Endodermal cell (in vitro differentiated cells): ENCODE data around the gene MAFG. TPM values are rescaled to one million over a fixed set of nuclear protein-coding genes. Genes with fewer than 3 reads are reported as not detected.
A peak's percentile ranks its signal among the peaks of the same experiment; 100 is the strongest.

ENCODE experiments used
- DNase-seq: peaks from one replicate; pipeline ENCODE4 v3.0.0-alpha.2; 2017
- H3K27ac ChIP-seq: 2 replicates; pipeline ENCODE4 v1.5.1; 2013; ENCODE audit warnings: mild to moderate bottlenecking, low read depth, low read length, moderate library complexity
- H3K27me3 ChIP-seq: 2 replicates; pipeline ENCODE4 v1.6.1; 2013; ENCODE audit warnings: mild to moderate bottlenecking, low read length, moderate library complexity; ENCODE audit not compliant: insufficient read depth, control insufficient read depth, poor library complexity, severe bottlenecking
- H3K36me3 ChIP-seq: 2 replicates; pipeline ENCODE4 v1.7.0; 2013; ENCODE audit warnings: mild to moderate bottlenecking, low read length, moderate library complexity; ENCODE audit not compliant: control insufficient read depth, insufficient read depth
- H3K4me1 ChIP-seq: one replicate; pipeline ENCODE4 v1.7.0; 2013; ENCODE audit warnings: low read length; ENCODE audit not compliant: control insufficient read depth, insufficient read depth
- H3K4me3 ChIP-seq: 2 replicates; pipeline ENCODE4 v1.5.1; 2013; ENCODE audit warnings: mild to moderate bottlenecking, low read length, moderate library complexity
- H3K9ac ChIP-seq: 2 replicates; pipeline ENCODE4 v1.6.1; 2013; ENCODE audit warnings: mild to moderate bottlenecking, low read length, moderate library complexity; ENCODE audit not compliant: poor library complexity, severe bottlenecking; ENCODE audit errors: extremely low read depth
- H3K9me3 ChIP-seq: 2 replicates; pipeline ENCODE4 v1.6.1; 2013; ENCODE audit warnings: mild to moderate bottlenecking, low read length, moderate library complexity; ENCODE audit not compliant: control insufficient read depth
- H3K27ac Mint-ChIP-seq: 2 replicates; pipeline ENCODE4 v1.8.0; 2020; ENCODE audit warnings: mixed read lengths
- H3K27me3 Mint-ChIP-seq: 2 replicates; pipeline ENCODE4 v1.8.0; 2021; ENCODE audit warnings: mild to moderate bottlenecking, mixed read lengths; ENCODE audit not compliant: insufficient read depth
- H3K36me3 Mint-ChIP-seq: 2 replicates; pipeline ENCODE4 v1.8.0; 2020; ENCODE audit warnings: low read depth, mixed read lengths
- H3K4me1 Mint-ChIP-seq: 2 replicates; pipeline ENCODE4 v1.8.0; 2020; ENCODE audit warnings: mixed read lengths
- H3K4me3 Mint-ChIP-seq: 2 replicates; pipeline ENCODE4 v1.8.0; 2020; ENCODE audit warnings: mild to moderate bottlenecking, moderate library complexity, mixed read lengths
- H3K9me3 Mint-ChIP-seq: 2 replicates; pipeline ENCODE4 v1.8.0; 2020; ENCODE audit warnings: mild to moderate bottlenecking, mixed read lengths
- WGBS, 2 experiments: methylation state at CpG; one replicate each; pipeline versions ENCODE4 v1.1.5 to v1.1.7; 2013; ENCODE audit warnings: missing lambda C conversion rate in 2 of 2, mixed read lengths in 1 of 2; ENCODE audit not compliant: insufficient coverage in 1 of 2, insufficient read length in 1 of 2; 5-methylcytosine and 5-hydroxymethylcytosine counted together
- total RNA-seq, 2 donors: library from RNA; stranded (reverse); fragmentation: NEBNext Ultra II Directional in 1 of 2; extraction: Animal tissue kit (Norgen Biotek cat#: 25700) in 1 of 2; gene quantifications; 2 replicates in 1 of 2; 3 replicates in 1 of 2; pipeline ENCODE4 v1.2.1, GENCODE V29; 2021
- TF ChIP-seq, protein P1 (sequence below): fragments of 200-600 bp; sonication (generic); conservative IDR thresholded peaks from 2 replicates; pipeline ENCODE4 v1.5.0; 2021; ENCODE audit warnings: antibody characterized with exemption, mild to moderate bottlenecking

Gene MAFG
- total RNA-seq, 2 donors from 2014 or later: 39.9 to 54.1 TPM

DNA sequence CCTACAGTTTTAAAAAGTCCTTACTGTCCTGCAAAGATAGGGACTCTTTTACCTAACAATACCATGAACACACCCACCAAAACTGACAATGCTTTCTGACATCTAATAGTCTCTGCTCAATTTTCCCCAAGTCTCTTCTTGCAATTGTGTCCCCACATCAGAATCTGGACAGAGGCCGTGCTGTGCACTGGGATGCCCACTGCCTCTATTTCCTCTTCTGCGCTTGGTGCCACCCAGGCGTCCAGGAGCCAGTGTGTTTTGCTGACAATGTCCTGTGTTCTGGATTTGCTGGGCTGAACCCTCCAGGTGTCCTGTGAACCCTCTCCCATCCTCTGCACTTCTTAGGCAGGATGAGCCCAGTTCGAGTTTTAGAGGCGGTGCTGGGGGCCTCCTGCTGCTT, 50.0 kb downstream of the MAFG start:
- Mint-ChIP-seq H3K4me3 (no peak overlapping the region), H3K27ac (no peak overlapping the region), H3K27me3 (no peaks in the 10 kb centered on the region), H3K36me3 (peaks cover 46% of the 10 kb centered on the region), H3K9me3 (no peaks in the 10 kb centered on the region), H3K4me1 (peaks cover 3% of the 10 kb centered on the region)
- no peak overlapping the region for H3K4me3 ChIP-seq
- no peak overlapping the region for H3K27ac ChIP-seq
- H3K36me3 ChIP-seq: peaks cover 54% of the 10 kb centered on the region
- no peaks in the 10 kb centered on the region for H3K27me3 ChIP-seq
- no peaks in the 10 kb centered on the region for H3K4me1 ChIP-seq
- 98 to 100% methylated on average over 3 to 5 of the region's 5 CpGs for WGBS, 2 experiments
- DNase-seq: no peak
- H3K9ac ChIP-seq: no peak overlapping the region
- no peaks in the 10 kb centered on the region for H3K9me3 ChIP-seq
- TF ChIP-seq, protein P1, sequence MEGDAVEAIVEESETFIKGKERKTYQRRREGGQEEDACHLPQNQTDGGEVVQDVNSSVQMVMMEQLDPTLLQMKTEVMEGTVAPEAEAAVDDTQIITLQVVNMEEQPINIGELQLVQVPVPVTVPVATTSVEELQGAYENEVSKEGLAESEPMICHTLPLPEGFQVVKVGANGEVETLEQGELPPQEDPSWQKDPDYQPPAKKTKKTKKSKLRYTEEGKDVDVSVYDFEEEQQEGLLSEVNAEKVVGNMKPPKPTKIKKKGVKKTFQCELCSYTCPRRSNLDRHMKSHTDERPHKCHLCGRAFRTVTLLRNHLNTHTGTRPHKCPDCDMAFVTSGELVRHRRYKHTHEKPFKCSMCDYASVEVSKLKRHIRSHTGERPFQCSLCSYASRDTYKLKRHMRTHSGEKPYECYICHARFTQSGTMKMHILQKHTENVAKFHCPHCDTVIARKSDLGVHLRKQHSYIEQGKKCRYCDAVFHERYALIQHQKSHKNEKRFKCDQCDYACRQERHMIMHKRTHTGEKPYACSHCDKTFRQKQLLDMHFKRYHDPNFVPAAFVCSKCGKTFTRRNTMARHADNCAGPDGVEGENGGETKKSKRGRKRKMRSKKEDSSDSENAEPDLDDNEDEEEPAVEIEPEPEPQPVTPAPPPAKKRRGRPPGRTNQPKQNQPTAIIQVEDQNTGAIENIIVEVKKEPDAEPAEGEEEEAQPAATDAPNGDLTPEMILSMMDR: no peak

DNA sequence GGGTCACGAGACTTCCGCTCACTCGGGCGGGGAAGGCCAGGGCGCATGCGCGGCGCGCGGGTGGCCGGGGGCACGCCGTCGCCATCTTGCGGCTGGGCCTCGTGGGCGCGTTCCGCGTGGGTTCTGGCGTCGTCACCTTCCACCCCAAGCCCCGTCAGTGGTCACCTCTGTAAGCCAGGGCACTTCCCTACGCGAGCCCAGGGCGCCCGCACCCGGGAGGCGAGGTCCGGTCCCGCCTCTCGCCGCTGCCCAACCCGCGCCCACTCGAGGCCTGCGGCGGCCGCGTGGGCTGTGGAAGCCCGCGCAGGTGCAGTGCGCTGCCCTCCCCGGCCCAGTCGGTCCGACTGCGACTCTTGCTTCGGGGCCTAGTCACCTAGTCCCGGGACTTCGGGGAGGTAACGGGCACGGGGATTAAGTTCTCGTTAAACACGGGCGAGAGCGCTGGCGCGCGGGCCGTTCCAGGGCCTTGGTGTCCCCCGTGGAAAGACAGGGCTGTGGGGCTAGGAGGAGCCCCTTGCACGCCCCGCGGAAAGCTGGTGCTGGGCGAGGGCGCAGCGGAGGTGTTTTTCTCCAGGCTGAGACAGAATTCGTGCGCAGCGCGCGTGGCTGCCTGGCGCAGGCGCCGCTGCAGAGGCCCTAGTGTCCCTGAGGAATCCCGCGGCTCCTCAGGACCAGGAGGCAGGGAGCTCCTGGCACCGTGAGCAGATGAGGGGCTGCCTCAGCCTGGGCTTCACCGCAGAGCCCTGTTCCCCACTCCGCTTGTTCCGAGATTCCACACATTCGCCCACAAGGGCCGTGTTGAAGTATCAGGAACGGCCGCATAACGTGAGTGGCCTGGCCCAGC, 55.9 kb downstream of the MAFG start:
- peak overlapping the region; percentile 89 for H3K27ac Mint-ChIP-seq
- Histone ChIP-seq H3K27ac (peak overlapping the region; percentile 92), H3K9me3 (no peaks in the 10 kb centered on the region), H3K9ac (peak overlapping the region; percentile 89), H3K36me3 (peaks cover 20% of the 10 kb centered on the region), H3K4me3 (peak overlapping the region; percentile 87), H3K27me3 (no peaks in the 10 kb centered on the region), H3K4me1 (no peaks in the 10 kb centered on the region)
- peak overlapping the region; percentile 77 for H3K4me3 Mint-ChIP-seq
- TF ChIP-seq, protein P1: peak; percentile 34
- H3K36me3 Mint-ChIP-seq: peaks cover 3% of the 10 kb centered on the region
- 4 to 7% methylated on average over 60 to 86 of the region's 86 CpGs for WGBS, 2 experiments
- peaks cover 6% of the 10 kb centered on the region for H3K4me1 Mint-ChIP-seq
- DNase-seq: peak; percentile 97
- H3K27me3 Mint-ChIP-seq: no peaks in the 10 kb centered on the region
- no peaks in the 10 kb centered on the region for H3K9me3 Mint-ChIP-seq

DNA sequence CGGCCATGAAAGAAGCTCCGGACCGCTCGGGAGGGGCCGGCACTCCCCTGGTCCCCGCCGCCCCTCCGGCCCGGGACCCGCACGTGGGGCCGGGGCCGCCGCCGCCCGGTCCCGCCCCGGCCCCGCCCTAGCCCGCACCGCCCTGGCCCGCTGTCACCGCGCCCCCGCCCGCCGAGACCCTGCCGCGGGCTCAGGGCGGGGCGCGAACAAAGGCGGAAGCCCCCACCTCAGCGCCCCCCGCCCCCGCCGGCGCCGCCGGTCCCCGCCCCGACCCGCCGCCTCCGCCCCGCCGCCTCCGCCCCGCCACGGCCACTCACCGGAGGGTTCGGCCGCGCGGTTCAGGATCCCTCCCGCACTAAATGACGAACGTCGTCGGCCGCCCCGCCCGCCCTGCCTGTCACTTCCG, 56.6 kb downstream of the MAFG start, which contains the start of gene ARHGDIA:
Gene ARHGDIA, minus strand, starts transcription at position 357 of the 406 bp plus-strand sequence. CDS start 1,407 bp downstream, outside the sequence.
- H3K4me3 Mint-ChIP-seq: peak within 1 kb of the TSS; percentile 77
- TF ChIP-seq, protein P1: no peak
- peak within 1 kb of the TSS; percentile 89 for H3K27ac Mint-ChIP-seq
- Histone ChIP-seq H3K9ac (peak within 1 kb of the TSS; percentile 89), H3K9me3 (no peaks in the 10 kb centered on the region), H3K4me1 (no peaks in the 10 kb centered on the region), H3K27ac (peak within 1 kb of the TSS; percentile 92), H3K4me3 (peak within 1 kb of the TSS; percentile 92), H3K36me3 (peaks cover 20% of the 10 kb centered on the region), H3K27me3 (no peaks in the 10 kb centered on the region)
- DNase-seq: no peak
- H3K36me3 Mint-ChIP-seq: peaks cover 3% of the 10 kb centered on the region
- H3K27me3 Mint-ChIP-seq: no peaks in the 10 kb centered on the region
- peaks cover 6% of the 10 kb centered on the region for H3K4me1 Mint-ChIP-seq
- H3K9me3 Mint-ChIP-seq: no peaks in the 10 kb centered on the region
- 0% methylated on average over 2 to 61 of the region's 64 CpGs for WGBS, 2 experiments
